A673 (cell line): ENCODE data around the gene FFAR1. TPM values are rescaled to one million over a fixed set of nuclear protein-coding genes. Genes with fewer than 3 reads are reported as not detected.

Source experiments
- BruUV-seq: library from RNA; stranded (reverse); fragments of 400-500 nt; replicated peaks from 2 replicates; lab custom pipeline; 2021; lab: Mats Ljungman, UMichigan
- CTCF ChIA-PET: fragments of 300-600 bp; sonication (Branson Sonifier 250); formaldehyde crosslinking; loops from one replicate; lab custom pipeline; 2022; ENCODE audit warnings: antibody characterized with exemption; lab: Charles Lee
- POLR2A ChIA-PET: fragments of 300-600 bp; sonication (Branson Sonifier 250); formaldehyde crosslinking; loops from one replicate; lab custom pipeline; 2022; ENCODE audit warnings: antibody characterized with exemption; ENCODE audit not compliant: low non-redundant PET; lab: Charles Lee
- DNase-seq: peaks from one replicate; pipeline ENCODE4 v3.0.0-alpha.2; 2015; ENCODE audit warnings: low spot score
- H3K27ac ChIP-seq: fragments of 200-600 bp; sonication (generic); 2 replicates; pipeline ENCODE4 v1.5.1; 2016; ENCODE audit warnings: mixed run types, low read depth, mild to moderate bottlenecking, mixed read lengths, antibody characterized with exemption, low read length; ENCODE audit not compliant: poor library complexity, severe bottlenecking
- H3K27me3 ChIP-seq: fragments of 200-600 bp; sonication (generic); replicated peaks from 2 replicates; pipeline ENCODE4 v1.6.1; 2017; ENCODE audit warnings: mixed run types, low read depth, mild to moderate bottlenecking, mixed read lengths, antibody characterized with exemption, low read length; ENCODE audit not compliant: insufficient read depth, poor library complexity
- H3K36me3 ChIP-seq: fragments of 200-600 bp; sonication (generic); 2 replicates; pipeline ENCODE4 v1.6.1; 2016; ENCODE audit warnings: mixed run types, mild to moderate bottlenecking, mixed read lengths, antibody characterized with exemption, low read length; ENCODE audit not compliant: insufficient read depth, poor library complexity, severe bottlenecking
- H3K4me1 ChIP-seq: fragments of 200-600 bp; sonication (generic); 2 replicates; pipeline ENCODE4 v1.6.1; 2017; ENCODE audit warnings: mixed run types, mild to moderate bottlenecking, mixed read lengths, antibody characterized with exemption, low read length; ENCODE audit not compliant: insufficient read depth, poor library complexity, severe bottlenecking
- H3K4me3 ChIP-seq: fragments of 200-600 bp; sonication (generic); 2 replicates; pipeline ENCODE4 v1.5.1; 2016; ENCODE audit warnings: low read depth, mixed run types, mild to moderate bottlenecking, mixed read lengths, low read length; ENCODE audit not compliant: poor library complexity, severe bottlenecking
- H3K9me3 ChIP-seq: fragments of 200-600 bp; sonication (generic); 2 replicates; pipeline ENCODE4 v1.6.1; 2016; ENCODE audit warnings: mixed run types, low read depth, mild to moderate bottlenecking, mixed read lengths, antibody characterized with exemption, low read length; ENCODE audit not compliant: poor library complexity, severe bottlenecking
- EZH2 ChIP-seq: fragments of 200-600 bp; sonication (generic); IDR thresholded peaks from 2 replicates; pipeline ENCODE4 v1.6.1; 2017; ENCODE audit warnings: borderline replicate concordance, low read depth, mild to moderate bottlenecking, mixed read lengths, antibody characterized with exemption, low read length; ENCODE audit not compliant: poor library complexity, severe bottlenecking
- intact Hi-C: fragments of 100-400 bp; cut with micrococcal nuclease; formaldehyde crosslinking; loops from one replicate; pipeline ENCODE4 v1.10.0; 2022; ENCODE audit not compliant: unreplicated experiment
- total RNA-seq: library from RNA; stranded (reverse); gene quantifications from 2 replicates; pipeline ENCODE4 v1.2.3, GENCODE V29; 2021
- TF ChIP-seq, protein P1 (sequence below): fragments of 300-800, 200-600 bp; sonication (generic); conservative IDR thresholded peaks from 2 replicates; pipeline ENCODE4 v1.5.1; 2017; ENCODE audit warnings: low read depth, mild to moderate bottlenecking, antibody characterized with exemption, low read length, moderate library complexity, mixed read lengths

The FFAR1 gene
- total RNA-seq, 1 experiment from 2014 or later = not detected

DNA sequence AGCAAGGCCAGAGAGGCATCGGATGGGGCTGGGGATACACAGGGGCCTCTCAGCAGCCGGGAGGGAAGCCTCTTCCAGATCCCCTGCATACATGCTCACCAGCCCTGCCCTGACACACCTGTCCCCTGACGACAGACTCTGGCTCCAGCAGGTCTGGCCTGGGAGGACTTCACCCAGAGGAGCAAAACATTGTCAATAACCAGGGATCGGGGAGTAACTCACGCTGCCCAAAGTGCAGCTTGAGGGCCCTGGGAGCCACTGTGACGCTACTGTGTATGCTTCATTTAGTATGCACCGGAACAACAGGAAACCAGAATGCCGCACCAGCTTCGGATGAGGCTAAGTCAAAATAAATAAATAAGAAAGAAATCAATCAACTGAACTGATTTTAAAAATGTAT, 31.1 kb upstream of the FFAR1 start:
- Histone ChIP-seq H3K9me3 (no peaks in the 10 kb centered on the region), H3K36me3 (no peaks in the 10 kb centered on the region), H3K4me3 (no peak overlapping the region), H3K27me3 (no peaks in the 10 kb centered on the region), H3K27ac (no peak overlapping the region), H3K4me1 (no peaks in the 10 kb centered on the region)
- ChIA-PET POLR2A (no interaction called here), CTCF (no interaction called here)
- TF ChIP-seq, protein P1, sequence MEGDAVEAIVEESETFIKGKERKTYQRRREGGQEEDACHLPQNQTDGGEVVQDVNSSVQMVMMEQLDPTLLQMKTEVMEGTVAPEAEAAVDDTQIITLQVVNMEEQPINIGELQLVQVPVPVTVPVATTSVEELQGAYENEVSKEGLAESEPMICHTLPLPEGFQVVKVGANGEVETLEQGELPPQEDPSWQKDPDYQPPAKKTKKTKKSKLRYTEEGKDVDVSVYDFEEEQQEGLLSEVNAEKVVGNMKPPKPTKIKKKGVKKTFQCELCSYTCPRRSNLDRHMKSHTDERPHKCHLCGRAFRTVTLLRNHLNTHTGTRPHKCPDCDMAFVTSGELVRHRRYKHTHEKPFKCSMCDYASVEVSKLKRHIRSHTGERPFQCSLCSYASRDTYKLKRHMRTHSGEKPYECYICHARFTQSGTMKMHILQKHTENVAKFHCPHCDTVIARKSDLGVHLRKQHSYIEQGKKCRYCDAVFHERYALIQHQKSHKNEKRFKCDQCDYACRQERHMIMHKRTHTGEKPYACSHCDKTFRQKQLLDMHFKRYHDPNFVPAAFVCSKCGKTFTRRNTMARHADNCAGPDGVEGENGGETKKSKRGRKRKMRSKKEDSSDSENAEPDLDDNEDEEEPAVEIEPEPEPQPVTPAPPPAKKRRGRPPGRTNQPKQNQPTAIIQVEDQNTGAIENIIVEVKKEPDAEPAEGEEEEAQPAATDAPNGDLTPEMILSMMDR = no peak
- TF ChIP-seq EZH2 = no peak
- no peak for DNase-seq
- intact Hi-C loops = no loop called here
- BruUV-seq = no TSS peak

DNA sequence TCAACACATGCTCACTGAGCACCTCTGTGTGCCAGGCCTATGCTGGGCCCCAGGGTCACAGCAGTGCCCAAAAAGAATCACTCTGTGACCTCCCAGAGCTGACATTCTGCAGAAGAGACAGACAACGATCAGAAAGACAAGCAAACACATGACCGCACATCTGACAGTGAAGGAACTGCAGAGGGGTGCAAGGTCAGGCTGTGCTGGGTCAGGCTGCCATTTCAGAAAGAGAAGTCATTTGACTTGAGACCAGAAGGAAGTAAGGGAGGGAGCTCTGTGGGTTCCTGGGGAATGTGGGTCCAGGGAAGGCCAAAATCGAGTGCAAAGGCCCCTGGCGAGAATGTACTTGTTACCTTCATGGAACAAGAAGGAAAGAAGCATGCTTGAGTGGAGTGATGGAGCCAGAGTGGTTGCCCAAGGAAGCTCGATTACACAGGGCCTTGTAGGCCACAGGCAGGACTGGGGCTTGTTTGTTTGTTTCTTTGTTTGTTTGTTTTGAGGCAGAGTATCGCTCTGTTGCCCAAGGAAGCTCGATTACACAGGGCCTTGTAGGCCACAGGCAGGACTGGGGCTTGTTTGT, 30.1 kb upstream of the FFAR1 start:
- Histone ChIP-seq H3K4me1 (no peaks in the 10 kb centered on the region), H3K27me3 (no peaks in the 10 kb centered on the region), H3K27ac (no peak overlapping the region), H3K4me3 (no peak overlapping the region), H3K9me3 (no peaks in the 10 kb centered on the region), H3K36me3 (no peaks in the 10 kb centered on the region)
- CTCF ChIA-PET = no interaction called here
- BruUV-seq = no TSS peak
- TF ChIP-seq, protein P1 = no peak
- TF ChIP-seq EZH2 = no peak
- POLR2A ChIA-PET = no interaction called here
- DNase-seq = no peak
- intact Hi-C loops = no loop called here

DNA sequence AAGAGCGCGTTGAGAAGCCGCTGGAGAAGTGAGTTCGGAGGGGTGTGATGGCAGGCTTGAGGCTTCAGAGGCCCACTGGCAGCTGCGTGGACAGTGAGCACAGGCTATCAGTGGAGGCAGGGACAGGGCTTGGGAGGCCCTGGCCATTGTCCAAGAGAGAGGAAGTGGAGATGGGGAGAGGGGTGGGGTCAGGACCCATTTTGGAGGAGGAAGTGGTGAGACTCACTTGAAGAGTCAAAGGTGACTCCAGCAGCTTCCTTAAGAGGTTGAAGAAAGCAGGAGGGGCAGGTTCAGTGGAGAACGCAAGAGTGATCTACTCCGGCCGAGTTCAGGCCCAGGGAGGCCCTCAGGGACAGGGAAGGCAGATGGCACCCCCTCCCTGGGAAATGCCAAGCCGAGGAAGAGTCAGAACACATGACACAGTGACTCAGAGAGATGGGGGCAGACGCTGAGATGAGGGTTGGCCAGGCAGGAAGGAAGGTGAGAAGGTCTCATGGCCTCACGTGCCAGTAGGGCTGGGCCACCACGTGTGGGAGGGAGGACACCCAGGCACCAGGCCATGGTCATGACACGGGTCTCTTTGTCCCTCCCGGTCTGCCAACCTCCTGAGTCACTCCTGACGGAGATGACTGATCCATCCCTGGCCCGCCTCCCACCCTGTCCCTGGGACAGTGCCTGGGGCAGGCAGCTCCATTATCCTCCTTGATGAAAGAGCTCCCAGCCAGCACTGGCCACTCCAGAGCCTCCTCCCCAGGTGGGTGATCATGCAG, 28.8 kb upstream of the FFAR1 start:
- H3K4me1 ChIP-seq = no peaks in the 10 kb centered on the region
- intact Hi-C loops = no loop called here
- no peak overlapping the region for H3K27ac ChIP-seq
- POLR2A ChIA-PET = no interaction called here
- no peaks in the 10 kb centered on the region for H3K36me3 ChIP-seq
- TF ChIP-seq, protein P1 = no peak
- H3K4me3 ChIP-seq = no peak overlapping the region
- CTCF ChIA-PET = no interaction called here
- no peaks in the 10 kb centered on the region for H3K9me3 ChIP-seq
- BruUV-seq = no TSS peak
- no peak for DNase-seq
- H3K27me3 ChIP-seq = no peaks in the 10 kb centered on the region
